A673 (cell line): ENCODE measurements around the gene HPS4. TPM values are rescaled to one million over a fixed set of nuclear protein-coding genes. Genes with fewer than 3 reads are reported as not detected.
A peak's percentile ranks its signal among the peaks of the same experiment; 100 is the strongest.

Source experiments
- BruUV-seq: library from RNA; stranded (reverse); fragments of 400-500 nt; replicated peaks from 2 replicates; lab custom pipeline; 2021; lab: Mats Ljungman, UMichigan
- CTCF ChIA-PET: fragments of 300-600 bp; sonication (Branson Sonifier 250); formaldehyde crosslinking; loops from one replicate; lab custom pipeline; 2022; ENCODE audit warnings: antibody characterized with exemption; lab: Charles Lee
- POLR2A ChIA-PET: fragments of 300-600 bp; sonication (Branson Sonifier 250); formaldehyde crosslinking; loops from one replicate; lab custom pipeline; 2022; ENCODE audit warnings: antibody characterized with exemption; ENCODE audit not compliant: low non-redundant PET; lab: Charles Lee
- DNase-seq: peaks from one replicate; pipeline ENCODE4 v3.0.0-alpha.2; 2015; ENCODE audit warnings: low spot score
- H3K27ac ChIP-seq: fragments of 200-600 bp; sonication (generic); 2 replicates; pipeline ENCODE4 v1.5.1; 2016; ENCODE audit warnings: mixed run types, low read depth, mild to moderate bottlenecking, mixed read lengths, antibody characterized with exemption, low read length; ENCODE audit not compliant: poor library complexity, severe bottlenecking
- H3K27me3 ChIP-seq: fragments of 200-600 bp; sonication (generic); replicated peaks from 2 replicates; pipeline ENCODE4 v1.6.1; 2017; ENCODE audit warnings: mixed run types, low read depth, mild to moderate bottlenecking, mixed read lengths, antibody characterized with exemption, low read length; ENCODE audit not compliant: insufficient read depth, poor library complexity
- H3K36me3 ChIP-seq: fragments of 200-600 bp; sonication (generic); 2 replicates; pipeline ENCODE4 v1.6.1; 2016; ENCODE audit warnings: mixed run types, mild to moderate bottlenecking, mixed read lengths, antibody characterized with exemption, low read length; ENCODE audit not compliant: insufficient read depth, poor library complexity, severe bottlenecking
- H3K4me1 ChIP-seq: fragments of 200-600 bp; sonication (generic); 2 replicates; pipeline ENCODE4 v1.6.1; 2017; ENCODE audit warnings: mixed run types, mild to moderate bottlenecking, mixed read lengths, antibody characterized with exemption, low read length; ENCODE audit not compliant: insufficient read depth, poor library complexity, severe bottlenecking
- H3K4me3 ChIP-seq: fragments of 200-600 bp; sonication (generic); 2 replicates; pipeline ENCODE4 v1.5.1; 2016; ENCODE audit warnings: low read depth, mixed run types, mild to moderate bottlenecking, mixed read lengths, low read length; ENCODE audit not compliant: poor library complexity, severe bottlenecking
- H3K9me3 ChIP-seq: fragments of 200-600 bp; sonication (generic); 2 replicates; pipeline ENCODE4 v1.6.1; 2016; ENCODE audit warnings: mixed run types, low read depth, mild to moderate bottlenecking, mixed read lengths, antibody characterized with exemption, low read length; ENCODE audit not compliant: poor library complexity, severe bottlenecking
- EZH2 ChIP-seq: fragments of 200-600 bp; sonication (generic); IDR thresholded peaks from 2 replicates; pipeline ENCODE4 v1.6.1; 2017; ENCODE audit warnings: borderline replicate concordance, low read depth, mild to moderate bottlenecking, mixed read lengths, antibody characterized with exemption, low read length; ENCODE audit not compliant: poor library complexity, severe bottlenecking
- intact Hi-C: fragments of 100-400 bp; cut with micrococcal nuclease; formaldehyde crosslinking; loops from one replicate; pipeline ENCODE4 v1.10.0; 2022; ENCODE audit not compliant: unreplicated experiment
- total RNA-seq: library from RNA; stranded (reverse); gene quantifications from 2 replicates; pipeline ENCODE4 v1.2.3, GENCODE V29; 2021
- TF ChIP-seq, protein P1 (sequence below): fragments of 300-800, 200-600 bp; sonication (generic); conservative IDR thresholded peaks from 2 replicates; pipeline ENCODE4 v1.5.1; 2017; ENCODE audit warnings: low read depth, mild to moderate bottlenecking, antibody characterized with exemption, low read length, moderate library complexity, mixed read lengths

The HPS4 gene
- total RNA-seq, 1 experiment from 2014 or later, result 47.9 TPM

- TF ChIP-seq, protein P1, sequence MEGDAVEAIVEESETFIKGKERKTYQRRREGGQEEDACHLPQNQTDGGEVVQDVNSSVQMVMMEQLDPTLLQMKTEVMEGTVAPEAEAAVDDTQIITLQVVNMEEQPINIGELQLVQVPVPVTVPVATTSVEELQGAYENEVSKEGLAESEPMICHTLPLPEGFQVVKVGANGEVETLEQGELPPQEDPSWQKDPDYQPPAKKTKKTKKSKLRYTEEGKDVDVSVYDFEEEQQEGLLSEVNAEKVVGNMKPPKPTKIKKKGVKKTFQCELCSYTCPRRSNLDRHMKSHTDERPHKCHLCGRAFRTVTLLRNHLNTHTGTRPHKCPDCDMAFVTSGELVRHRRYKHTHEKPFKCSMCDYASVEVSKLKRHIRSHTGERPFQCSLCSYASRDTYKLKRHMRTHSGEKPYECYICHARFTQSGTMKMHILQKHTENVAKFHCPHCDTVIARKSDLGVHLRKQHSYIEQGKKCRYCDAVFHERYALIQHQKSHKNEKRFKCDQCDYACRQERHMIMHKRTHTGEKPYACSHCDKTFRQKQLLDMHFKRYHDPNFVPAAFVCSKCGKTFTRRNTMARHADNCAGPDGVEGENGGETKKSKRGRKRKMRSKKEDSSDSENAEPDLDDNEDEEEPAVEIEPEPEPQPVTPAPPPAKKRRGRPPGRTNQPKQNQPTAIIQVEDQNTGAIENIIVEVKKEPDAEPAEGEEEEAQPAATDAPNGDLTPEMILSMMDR, result no peak
- TF ChIP-seq EZH2, result no peak
- no peak overlapping the region for H3K4me3 ChIP-seq
- no peaks in the 10 kb centered on the region for H3K9me3 ChIP-seq
- POLR2A ChIA-PET, result no interaction called here
- BruUV-seq, result no TSS peak
- DNase-seq, result no peak
- no peak overlapping the region for H3K27ac ChIP-seq
- intact Hi-C loops, result no loop called here
- CTCF ChIA-PET, result no interaction called here
- peaks cover 4% of the 10 kb centered on the region for H3K4me1 ChIP-seq
- no peaks in the 10 kb centered on the region for H3K27me3 ChIP-seq
- H3K36me3 ChIP-seq, result no peaks in the 10 kb centered on the region
Observed at GRCh38 chr22:26433805-26434204, 49.8 kb downstream of the HPS4 start.

DNA sequence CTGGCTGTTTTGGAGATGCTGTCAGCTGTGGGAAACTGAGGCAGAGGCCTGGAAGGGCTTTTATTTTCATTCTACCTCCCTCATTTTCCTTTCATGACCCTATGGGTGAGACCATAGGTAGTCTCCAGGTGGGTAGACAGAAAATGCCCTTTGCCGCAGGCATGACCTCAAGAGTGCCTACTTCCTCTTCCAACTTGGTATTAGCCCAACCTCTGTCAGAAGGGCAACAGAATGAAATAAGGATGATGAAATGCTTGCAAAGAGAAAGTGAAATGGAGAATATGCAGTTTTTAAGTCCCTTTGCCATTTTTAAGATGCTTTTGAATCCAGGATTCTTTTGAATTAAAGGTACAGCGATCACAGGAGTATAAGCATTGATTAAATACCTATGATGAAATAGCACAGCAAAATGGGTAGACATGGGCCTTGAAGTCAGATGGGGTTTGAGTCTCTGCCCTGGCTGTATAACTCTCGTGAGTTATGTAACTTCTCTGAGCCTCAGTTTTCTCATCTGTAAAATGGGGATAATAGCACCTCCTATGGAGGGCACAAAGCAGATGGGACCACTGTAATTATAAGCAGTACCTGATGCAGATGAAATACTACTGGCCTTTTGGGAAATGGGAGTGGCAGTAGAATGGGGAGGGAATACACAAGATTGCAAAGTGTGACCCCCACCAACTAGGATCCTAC is 50.8 kb downstream of the HPS4 start:
- Histone ChIP-seq H3K36me3 (no peaks in the 10 kb centered on the region), H3K27me3 (no peaks in the 10 kb centered on the region), H3K4me3 (no peak overlapping the region), H3K9me3 (no peaks in the 10 kb centered on the region), H3K27ac (no peak overlapping the region), H3K4me1 (peaks cover 11% of the 10 kb centered on the region)
- ChIA-PET POLR2A (no interaction called here), CTCF (no interaction called here)
- intact Hi-C loops, result no loop called here
- no peak for DNase-seq
- BruUV-seq, result no TSS peak
- TF ChIP-seq, protein P1, result no peak
- TF ChIP-seq EZH2, result no peak

GRCh38 chr22:26431261-26431995 is 52.2 kb downstream of the HPS4 start:
- Histone ChIP-seq H3K36me3 (no peaks in the 10 kb centered on the region), H3K9me3 (no peaks in the 10 kb centered on the region), H3K4me1 (peaks cover 11% of the 10 kb centered on the region), H3K4me3 (no peak overlapping the region), H3K27me3 (peaks cover 7% of the 10 kb centered on the region), H3K27ac (no peak overlapping the region)
- POLR2A ChIA-PET, result no interaction called here
- intact Hi-C loops, result no loop called here
- peak; percentile 12 for DNase-seq
- BruUV-seq, result no TSS peak
- CTCF ChIA-PET, result no interaction called here
- TF ChIP-seq, protein P1, result no peak
- TF ChIP-seq EZH2, result no peak
